CD8-positive, alpha-beta memory T cell (primary cell): ENCODE measurements around the gene KNDC1. TPM values are rescaled to one million over a fixed set of nuclear protein-coding genes. Genes with fewer than 3 reads are reported as not detected.

Experiments used
- CTCF ChIA-PET: fragments of 350-600 bp; sonication (Branson Sonifier 250); formaldehyde crosslinking; loops from one replicate; lab custom pipeline; 2021; ENCODE audit warnings: antibody characterized with exemption; lab: Charles Lee
- POLR2A ChIA-PET: fragments of 350-600 bp; sonication (Branson Sonifier 250); formaldehyde crosslinking; loops from one replicate; lab custom pipeline; 2021; ENCODE audit warnings: antibody characterized with exemption; lab: Charles Lee
- DNase-seq, 5 donors: peaks; one replicate each; pipeline versions ENCODE4 v3.0.0 to v3.0.0-alpha.2; 2020 to 2022; ENCODE audit warnings: mixed read lengths in 1 of 5
- H3K27ac ChIP-seq: one replicate; pipeline ENCODE4 v1.7.0; 2013; ENCODE audit warnings: low read depth, mild to moderate bottlenecking, low read length, moderate library complexity
- H3K27me3 ChIP-seq: 2 replicates; pipeline ENCODE4 v1.7.0; 2013; ENCODE audit warnings: low read length, mild to moderate bottlenecking; ENCODE audit not compliant: insufficient read depth, poor library complexity, severe bottlenecking
- H3K36me3 ChIP-seq: 2 replicates; pipeline ENCODE4 v1.7.0; 2013; ENCODE audit warnings: mild to moderate bottlenecking, low read length, moderate library complexity; ENCODE audit not compliant: insufficient read depth
- H3K4me1 ChIP-seq: 2 replicates; pipeline ENCODE4 v1.7.0; 2013; ENCODE audit warnings: mild to moderate bottlenecking, low read length, moderate library complexity; ENCODE audit not compliant: insufficient read depth
- H3K4me3 ChIP-seq: 2 replicates; pipeline ENCODE4 v1.7.0; 2013; ENCODE audit warnings: mild to moderate bottlenecking, low read length
- H3K9me3 ChIP-seq: 2 replicates; pipeline ENCODE4 v1.7.0; 2013; ENCODE audit warnings: mild to moderate bottlenecking, low read length
- H3K27ac Mint-ChIP-seq, 8 donors: one replicate each; pipeline ENCODE4 v1.8.0; 2020 to 2021; ENCODE audit warnings: mixed read lengths in 8 of 8, mild to moderate bottlenecking in 6 of 8, inconsistent platforms in 3 of 8, moderate library complexity in 3 of 8
- H3K27me3 Mint-ChIP-seq, 2 donors: one replicate each; pipeline ENCODE4 v1.8.0; 2020 to 2021; ENCODE audit warnings: mixed read lengths in 2 of 2, mild to moderate bottlenecking in 1 of 2, moderate library complexity in 1 of 2
- H3K36me3 Mint-ChIP-seq, 3 donors: one replicate each; pipeline ENCODE4 v1.8.0; 2020 to 2021; ENCODE audit warnings: mixed read lengths in 3 of 3, inconsistent platforms in 1 of 3, mild to moderate bottlenecking in 1 of 3
- H3K4me1 Mint-ChIP-seq, 3 donors: one replicate each; pipeline ENCODE4 v1.8.0; 2020 to 2021; ENCODE audit warnings: mixed read lengths in 3 of 3, inconsistent platforms in 1 of 3, mild to moderate bottlenecking in 1 of 3
- H3K4me3 Mint-ChIP-seq, 7 donors: one replicate each; pipeline ENCODE4 v1.8.0; 2020 to 2021; ENCODE audit warnings: mixed read lengths in 7 of 7, mild to moderate bottlenecking in 6 of 7, moderate library complexity in 4 of 7, inconsistent platforms in 2 of 7
- H3K9me3 Mint-ChIP-seq, 5 donors: one replicate each; pipeline ENCODE4 v1.8.0; 2020 to 2022; ENCODE audit warnings: mixed read lengths in 5 of 5, mild to moderate bottlenecking in 3 of 5, moderate library complexity in 2 of 5, inconsistent platforms in 1 of 5
- polyA plus RNA-seq: library from polyadenylated mRNA; unstranded; fragments of 300-500 nt; fragmentation: Illumina TruSeq; gene quantifications from one replicate; pipeline ENCODE4 v1.2.3, GENCODE V29; 2021
- total RNA-seq, 2 experiments: library from RNA; stranded (reverse); gene quantifications; one replicate each; pipeline ENCODE4 v1.2.3, GENCODE V29; 2021

Gene KNDC1
- total and polyA plus RNA-seq, 3 experiments from 2014 or later: 0.05 TPM; not detected in 2

DNA sequence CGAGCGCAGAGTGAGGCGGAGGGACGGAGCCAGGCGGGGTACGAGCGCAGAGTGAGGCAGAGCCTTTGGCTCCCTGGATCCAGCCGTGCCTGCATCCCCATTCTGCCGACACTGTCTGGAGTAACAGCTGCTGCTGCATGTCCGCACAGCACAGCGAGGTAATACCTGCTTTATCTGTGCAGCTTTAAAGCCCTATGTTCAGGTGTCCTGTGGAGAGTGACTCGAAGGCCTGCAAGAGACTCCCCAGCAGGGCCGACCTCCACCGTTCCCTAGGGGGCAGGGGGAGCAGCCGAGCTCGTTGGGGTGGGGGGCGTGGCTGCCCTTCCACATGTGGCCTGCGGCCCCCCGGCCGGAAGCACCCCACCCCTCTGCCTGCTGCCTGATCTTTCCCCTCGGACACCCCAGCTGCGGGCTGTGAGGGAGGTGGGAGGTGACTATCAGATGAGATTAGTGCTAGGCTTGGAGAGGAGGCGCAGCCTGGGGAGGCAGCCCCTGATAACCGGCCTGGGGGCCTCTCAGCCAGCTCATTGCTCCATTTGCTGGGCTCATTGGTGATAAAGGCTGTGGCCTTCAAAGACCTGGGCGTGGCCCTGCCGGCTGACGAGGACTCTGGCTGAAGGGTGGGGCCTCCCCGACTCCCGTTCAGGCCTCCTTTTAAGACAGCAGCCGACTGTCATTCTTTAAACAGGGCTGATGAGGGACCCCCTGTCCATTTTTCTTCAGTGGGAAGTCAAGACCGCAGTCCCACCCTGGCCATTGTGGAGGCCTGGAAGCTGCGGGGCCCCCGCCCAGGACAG is 85.6 kb downstream of the KNDC1 start:
- POLR2A ChIA-PET: no interaction called here
- peaks cover 12% of the 10 kb centered on the region for H3K27me3 ChIP-seq

DNA sequence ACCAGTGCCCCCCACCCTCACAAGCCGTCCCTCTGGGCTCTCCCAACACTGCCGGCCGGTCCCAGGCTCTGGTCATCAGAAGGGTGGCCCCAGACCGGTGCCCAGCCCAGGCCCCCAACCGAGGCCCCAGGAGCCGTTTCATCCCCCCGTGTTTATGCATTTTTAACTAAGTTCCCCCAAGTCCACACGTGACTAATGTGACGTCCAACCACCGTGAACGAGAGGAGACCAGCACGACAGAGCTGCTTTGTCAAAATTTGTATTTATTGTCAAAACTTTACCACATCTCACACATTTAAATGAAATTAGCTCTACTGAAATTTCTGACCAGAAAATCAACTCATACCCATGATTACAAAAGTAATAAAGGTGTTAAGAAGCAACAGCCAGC is 86.2 kb downstream of the KNDC1 start:
- peaks cover 11 to 31% of the 10 kb centered on the region in 2 donors for H3K27me3 Mint-ChIP-seq
- Histone ChIP-seq H3K27me3 (peaks cover 10% of the 10 kb centered on the region), H3K4me1 (peaks cover 9% of the 10 kb centered on the region), H3K4me3 (no peak overlapping the region), H3K9me3 (no peaks in the 10 kb centered on the region), H3K36me3 (no peaks in the 10 kb centered on the region), H3K27ac (peak overlapping the region; percentile 31)
- H3K36me3 Mint-ChIP-seq: no peaks in the 10 kb centered on the region
- peaks cover 7 to 19% (median 13%) of the 10 kb centered on the region in 3 donors for H3K4me1 Mint-ChIP-seq
- no peak for DNase-seq
- no peak overlapping the region for H3K4me3 Mint-ChIP-seq
- CTCF ChIA-PET: interaction anchor here (0.7 to 1.9 kb wide), 3 partner anchors 9 to 30 kb away, joined by 3 to 9 read pairs (median 4); partner anchors contain the start of gene ADAM8
- H3K9me3 Mint-ChIP-seq: no peaks in the 10 kb centered on the region
- POLR2A ChIA-PET: no interaction called here
- H3K27ac Mint-ChIP-seq: no peak overlapping the region

More for the DNA sequence above, 85.6 kb downstream of the KNDC1 start:
- Mint-ChIP-seq H3K9me3 (no peaks in the 10 kb centered on the region), H3K4me3 (no peak overlapping the region), H3K36me3 (no peaks in the 10 kb centered on the region), H3K4me1 (peaks cover 13 to 25% (median 19%) of the 10 kb centered on the region in 3 donors), H3K27ac (no peak overlapping the region), H3K27me3 (peaks cover 16 to 37% of the 10 kb centered on the region in 2 donors)
- Histone ChIP-seq H3K4me1 (peaks cover 15% of the 10 kb centered on the region), H3K4me3 (no peak overlapping the region), H3K27ac (peak overlapping the region; percentile 31), H3K9me3 (no peaks in the 10 kb centered on the region), H3K36me3 (no peaks in the 10 kb centered on the region)
- CTCF ChIA-PET: interaction anchor here (1.2 to 1.9 kb wide), 2 partner anchors 12 to 31 kb away, joined by 3 to 9 read pairs; partner anchors contain the start of gene ADAM8
- DNase-seq: no peak

DNA sequence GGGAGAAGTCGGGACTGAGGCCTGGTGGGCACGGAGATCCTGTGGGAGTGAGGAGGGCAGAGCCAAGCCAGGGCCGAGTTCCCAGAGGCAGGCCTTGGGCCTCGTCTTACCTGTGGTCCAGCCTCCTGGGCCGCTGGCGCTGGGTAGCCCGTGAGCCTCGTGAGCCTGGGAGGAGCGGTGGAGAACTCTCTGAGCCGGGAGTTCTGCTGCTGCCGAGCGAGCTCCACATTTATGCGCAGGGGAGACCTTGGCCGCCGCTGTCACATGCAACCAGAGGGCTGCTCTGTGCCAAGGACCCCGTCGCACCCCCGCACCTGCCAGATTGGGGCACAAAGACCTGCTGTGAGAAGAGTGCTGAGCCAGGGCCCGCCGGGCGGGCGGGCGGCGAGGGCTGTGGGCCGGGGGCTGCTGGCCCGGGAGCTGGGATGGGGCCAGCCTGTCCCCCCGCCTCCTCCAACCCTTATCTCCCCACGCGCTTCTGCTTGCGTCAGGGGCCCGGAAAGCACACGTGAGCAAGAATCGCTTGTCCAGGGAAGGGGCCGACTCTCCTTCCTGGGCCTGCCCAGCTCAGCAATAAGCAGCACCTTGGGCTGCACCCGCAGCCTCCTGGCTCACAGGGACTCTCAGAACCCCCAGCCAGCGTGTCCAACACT is 87.8 kb downstream of the KNDC1 start:
- Mint-ChIP-seq H3K27me3 (peaks cover 6 to 17% of the 10 kb centered on the region in 2 donors), H3K4me3 (no peak overlapping the region), H3K36me3 (no peaks in the 10 kb centered on the region), H3K9me3 (no peaks in the 10 kb centered on the region), H3K4me1 (peaks cover 0 to 7% (median 3%) of the 10 kb centered on the region in 3 donors), H3K27ac (no peak overlapping the region)
- H3K27ac ChIP-seq: no peak overlapping the region
- no peaks in the 10 kb centered on the region for H3K4me1 ChIP-seq
- H3K9me3 ChIP-seq: no peaks in the 10 kb centered on the region
- H3K36me3 ChIP-seq: no peaks in the 10 kb centered on the region
- H3K27me3 ChIP-seq: peaks cover 3% of the 10 kb centered on the region
- no peak overlapping the region for H3K4me3 ChIP-seq
- ChIA-PET CTCF (interaction anchor here (1.9 kb wide), 1 partner anchor 10 kb away, joined by 9 read pairs; no protein-coding TSS in a partner anchor), POLR2A (no interaction called here)
- DNase-seq: no peak

DNA sequence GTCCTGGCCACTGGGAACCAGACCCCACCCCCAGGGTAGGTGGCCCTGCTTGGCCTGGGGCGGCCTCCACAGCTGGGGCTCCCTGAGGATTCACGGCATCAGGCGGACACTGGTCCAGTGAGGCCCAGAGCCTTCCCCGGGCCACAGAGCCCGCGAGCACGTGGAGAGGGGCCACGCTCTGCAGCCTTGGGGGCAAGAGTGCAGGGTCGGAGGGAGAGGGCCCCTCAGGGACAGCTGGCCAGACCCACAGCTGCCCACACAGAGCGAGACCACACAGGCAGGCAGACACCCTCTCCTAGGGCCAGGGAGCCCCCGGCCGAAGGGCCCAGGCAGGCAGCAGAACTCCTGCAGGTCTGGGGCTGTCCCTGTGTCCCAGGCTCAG is 88.3 kb downstream of the KNDC1 start:
- Histone ChIP-seq H3K36me3 (no peaks in the 10 kb centered on the region), H3K4me1 (no peaks in the 10 kb centered on the region), H3K9me3 (no peaks in the 10 kb centered on the region), H3K4me3 (no peak overlapping the region), H3K27ac (no peak overlapping the region), H3K27me3 (no peaks in the 10 kb centered on the region)
- CTCF ChIA-PET: no interaction called here
- Mint-ChIP-seq H3K36me3 (no peaks in the 10 kb centered on the region), H3K4me1 (peaks cover 0 to 3% (median 0%) of the 10 kb centered on the region in 3 donors), H3K4me3 (no peak overlapping the region), H3K27ac (no peak overlapping the region), H3K9me3 (no peaks in the 10 kb centered on the region), H3K27me3 (peaks cover 2 to 13% of the 10 kb centered on the region in 2 donors)
- POLR2A ChIA-PET: no interaction called here
- no peak for DNase-seq

DNA sequence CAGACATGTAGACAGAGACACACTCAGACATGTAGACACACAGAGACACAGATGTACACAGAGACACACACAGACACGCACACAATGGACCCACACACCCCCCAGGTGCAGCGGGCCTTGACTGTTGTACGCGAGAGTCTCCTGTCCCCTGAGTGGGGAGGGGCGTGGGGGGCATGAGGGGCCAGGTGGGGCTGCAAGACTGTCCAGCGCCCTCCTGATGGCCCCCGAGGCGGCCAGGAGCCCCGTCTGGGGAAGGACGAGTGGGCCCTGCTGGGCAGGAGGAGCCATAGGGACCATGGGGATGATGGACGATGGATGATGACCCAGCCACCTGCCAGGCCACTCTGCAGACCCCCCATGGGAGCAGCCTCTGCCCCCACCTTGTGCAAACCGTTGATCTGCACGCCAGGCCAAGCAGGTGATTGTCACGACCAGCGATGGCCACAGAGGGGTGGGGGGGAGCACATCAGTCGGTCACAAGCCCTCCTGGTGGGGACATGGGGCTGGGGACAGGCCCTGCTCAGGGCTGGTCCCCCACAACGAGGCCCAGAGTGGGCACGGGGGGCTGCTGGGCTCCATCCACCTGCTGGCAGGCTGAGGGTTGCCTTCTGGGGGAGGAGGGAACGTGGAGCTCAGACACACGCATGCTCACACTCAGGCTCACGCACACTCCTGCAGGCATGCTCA is 89.2 kb downstream of the KNDC1 start:
- H3K36me3 ChIP-seq: no peaks in the 10 kb centered on the region
- no peaks in the 10 kb centered on the region for H3K9me3 Mint-ChIP-seq
- no peaks in the 10 kb centered on the region for H3K9me3 ChIP-seq
- no peaks in the 10 kb centered on the region for H3K4me1 ChIP-seq
- no peaks in the 10 kb centered on the region for H3K36me3 Mint-ChIP-seq
- no peak overlapping the region for H3K4me3 ChIP-seq
- peak overlapping the region in 2 of 8 donors; percentile 54 to 68 for H3K27ac Mint-ChIP-seq
- no peaks in the 10 kb centered on the region for H3K27me3 ChIP-seq
- peaks cover 0 to 3% (median 0%) of the 10 kb centered on the region in 3 donors for H3K4me1 Mint-ChIP-seq
- CTCF ChIA-PET: no interaction called here
- H3K27me3 Mint-ChIP-seq: peaks cover 2 to 13% of the 10 kb centered on the region in 2 donors
- no peak overlapping the region for H3K4me3 Mint-ChIP-seq
- DNase-seq: no peak
- POLR2A ChIA-PET: no interaction called here
- no peak overlapping the region for H3K27ac ChIP-seq

DNA sequence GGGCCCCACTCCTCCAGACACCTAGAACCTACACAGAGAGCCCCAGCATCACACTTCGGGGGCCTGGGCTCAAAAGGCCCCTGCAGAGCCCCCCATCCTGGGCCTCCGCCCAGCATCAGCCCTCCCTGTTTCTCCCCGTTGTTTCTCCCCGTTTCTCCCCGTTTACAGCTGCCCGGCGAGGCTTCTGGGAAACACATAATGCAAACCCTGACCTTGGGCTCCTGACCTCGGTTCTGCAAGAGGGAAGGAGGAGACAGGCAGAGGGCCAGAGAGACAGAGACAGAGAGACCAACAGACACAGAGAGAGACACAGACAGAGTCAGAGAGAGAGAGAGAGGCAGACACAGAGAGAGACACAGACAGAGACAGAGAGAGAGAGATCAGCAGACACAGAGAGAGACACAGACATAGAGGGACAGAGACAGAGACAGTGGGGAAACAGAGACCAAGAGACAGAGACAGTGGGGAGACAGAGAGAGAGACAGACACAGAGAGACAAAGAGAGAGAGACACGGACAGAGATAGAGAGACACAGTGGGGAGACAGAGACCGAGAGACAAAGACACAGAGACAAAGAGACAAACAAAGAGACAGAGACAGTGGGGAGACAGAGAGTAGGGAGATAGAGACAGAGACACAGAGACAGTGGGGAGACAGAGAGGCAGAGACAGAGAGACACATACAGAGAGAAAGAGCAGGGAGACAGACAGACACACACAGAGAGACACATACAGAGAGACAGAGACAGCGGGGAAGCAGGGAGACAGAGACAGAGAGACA is 90.1 kb downstream of the KNDC1 start:
- Mint-ChIP-seq H3K36me3 (no peaks in the 10 kb centered on the region), H3K4me3 (no peak overlapping the region), H3K27ac (peak overlapping the region in 3 of 8 donors; percentile 13 to 29 (median 18)), H3K27me3 (peaks cover 2 to 13% of the 10 kb centered on the region in 2 donors), H3K9me3 (no peaks in the 10 kb centered on the region), H3K4me1 (peaks cover 0 to 3% (median 0%) of the 10 kb centered on the region in 3 donors)
- no peak for DNase-seq
- no peaks in the 10 kb centered on the region for H3K4me1 ChIP-seq
- ChIA-PET POLR2A (no interaction called here), CTCF (no interaction called here)
- H3K9me3 ChIP-seq: no peaks in the 10 kb centered on the region
- H3K27ac ChIP-seq: no peak overlapping the region
- no peak overlapping the region for H3K4me3 ChIP-seq
- H3K27me3 ChIP-seq: no peaks in the 10 kb centered on the region
- H3K36me3 ChIP-seq: no peaks in the 10 kb centered on the region

DNA sequence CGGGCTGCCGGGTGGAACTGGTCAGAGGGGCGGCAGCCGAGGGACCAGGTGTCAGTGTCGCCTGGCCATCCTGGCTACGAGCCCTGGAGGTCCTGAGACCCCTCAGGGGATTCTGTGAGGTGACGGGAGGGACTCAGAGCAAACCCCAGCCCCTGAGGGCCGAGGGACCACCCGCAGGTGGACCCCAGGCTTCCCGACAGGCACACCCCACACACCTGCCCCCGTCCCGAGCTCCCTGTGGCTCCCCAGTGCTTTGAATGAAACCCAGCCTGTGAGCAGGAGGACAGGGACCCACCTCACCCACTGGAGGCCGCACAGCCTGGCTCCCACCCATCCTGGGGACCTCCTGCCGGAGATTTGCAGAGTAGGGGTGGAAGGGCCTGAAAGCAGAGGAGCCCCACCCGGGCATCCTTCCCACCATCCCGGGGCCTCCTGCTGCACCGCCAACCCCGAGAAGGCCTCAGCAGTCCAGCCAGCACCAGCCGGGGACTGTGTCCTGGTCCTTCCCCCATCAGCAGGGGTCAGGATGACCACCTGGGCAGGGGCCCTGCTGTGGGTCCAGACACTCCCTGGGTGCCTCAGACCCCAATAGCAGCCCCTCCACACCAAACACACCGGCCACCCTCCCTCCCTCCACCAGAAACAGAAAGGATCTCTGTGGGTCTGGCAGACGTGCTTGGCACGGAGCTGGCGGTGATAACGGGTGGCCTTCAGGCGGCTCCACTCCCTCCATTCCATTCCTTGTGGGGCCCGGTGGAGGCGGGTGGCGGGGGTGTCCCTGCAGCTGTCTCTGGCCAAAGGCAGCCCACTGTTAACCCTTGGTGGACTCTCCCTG is 91.6 kb downstream of the KNDC1 start:
- Mint-ChIP-seq H3K9me3 (no peaks in the 10 kb centered on the region), H3K4me3 (no peak overlapping the region), H3K27me3 (peaks cover 2 to 9% of the 10 kb centered on the region in 2 donors), H3K36me3 (no peaks in the 10 kb centered on the region), H3K4me1 (peaks cover 0 to 3% (median 0%) of the 10 kb centered on the region in 3 donors), H3K27ac (peak overlapping the region in 1 of 8 donors; percentile 38)
- CTCF ChIA-PET: no interaction called here
- Histone ChIP-seq H3K27ac (no peak overlapping the region), H3K9me3 (no peaks in the 10 kb centered on the region), H3K36me3 (no peaks in the 10 kb centered on the region), H3K27me3 (no peaks in the 10 kb centered on the region), H3K4me3 (no peak overlapping the region), H3K4me1 (no peaks in the 10 kb centered on the region)
- POLR2A ChIA-PET: no interaction called here
- DNase-seq: no peak
